ENCODE results near the gene CT45A5.
A peak's percentile ranks its signal among the peaks of the same experiment; 100 is the strongest.
"Not testable (repeated sequence)": the region's sequence is repeated elsewhere in the genome, so short reads cannot be mapped to it uniquely, and the experiment has no call there.

Gene CT45A5, protein sequence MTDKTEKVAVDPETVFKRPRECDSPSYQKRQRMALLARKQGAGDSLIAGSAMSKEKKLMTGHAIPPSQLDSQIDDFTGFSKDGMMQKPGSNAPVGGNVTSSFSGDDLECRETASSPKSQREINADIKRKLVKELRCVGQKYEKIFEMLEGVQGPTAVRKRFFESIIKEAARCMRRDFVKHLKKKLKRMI

DNA sequence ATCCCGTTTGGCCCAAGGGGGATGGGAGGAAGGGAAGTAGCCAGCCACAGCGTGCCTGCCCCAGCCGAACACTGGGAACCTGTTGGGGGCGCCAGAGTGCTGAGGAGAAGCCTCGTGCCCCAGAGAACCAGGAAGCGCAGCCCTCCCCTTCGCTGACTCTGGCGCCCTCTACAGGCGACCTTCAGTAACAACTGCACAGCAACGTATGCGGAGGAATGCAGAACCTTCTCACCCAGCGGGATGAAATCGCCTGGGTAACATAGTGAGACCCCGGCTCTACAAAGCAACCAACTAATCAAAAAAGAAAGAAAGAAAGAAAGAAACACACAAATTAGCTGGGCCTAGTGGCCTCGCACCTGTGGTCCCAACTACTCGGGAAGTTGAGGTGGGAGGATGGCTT lies at the start of gene CT45A5:
Gene CT45A5 (minus strand): TSS at position 101 of the 400 bp plus-strand sequence. CDS start 3,774 bp downstream, outside the sequence.
- not testable (repeated sequence) for DNase-seq (ENCODE audit: low read depth)

DNA sequence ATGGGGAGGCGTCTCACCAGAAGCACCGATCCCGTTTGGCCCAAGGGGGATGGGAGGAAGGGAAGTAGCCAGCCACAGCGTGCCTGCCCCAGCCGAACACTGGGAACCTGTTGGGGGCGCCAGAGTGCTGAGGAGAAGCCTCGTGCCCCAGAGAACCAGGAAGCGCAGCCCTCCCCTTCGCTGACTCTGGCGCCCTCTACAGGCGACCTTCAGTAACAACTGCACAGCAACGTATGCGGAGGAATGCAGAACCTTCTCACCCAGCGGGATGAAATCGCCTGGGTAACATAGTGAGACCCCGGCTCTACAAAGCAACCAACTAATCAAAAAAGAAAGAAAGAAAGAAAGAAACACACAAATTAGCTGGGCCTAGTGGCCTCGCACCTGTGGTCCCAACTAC lies 34.6 kb upstream of the CT45A5 start, which contains the start of gene CT45A2:
Gene CT45A2 (minus strand): TSS at position 101 of the 400 bp plus-strand sequence. CDS start 3,747 bp downstream, outside the sequence.
- DNase-seq (ENCODE audit: low read depth): not testable (repeated sequence)

DNA sequence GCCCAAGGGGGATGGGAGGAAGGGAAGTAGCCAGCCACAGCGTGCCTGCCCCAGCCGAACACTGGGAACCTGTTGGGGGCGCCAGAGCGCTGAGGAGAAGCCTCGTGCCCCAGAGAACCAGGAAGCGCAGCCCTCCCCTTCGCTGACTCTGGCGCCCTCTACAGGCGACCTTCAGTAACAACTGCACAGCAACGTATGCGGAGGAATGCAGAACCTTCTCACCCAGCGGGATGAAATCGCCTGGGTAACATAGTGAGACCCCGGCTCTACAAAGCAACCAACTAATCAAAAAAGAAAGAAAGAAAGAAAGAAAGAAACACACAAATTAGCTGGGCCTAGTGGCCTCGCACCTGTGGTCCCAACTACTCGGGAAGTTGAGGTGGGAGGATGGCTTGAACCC lies 17.4 kb upstream of the CT45A5 start, which contains the start of gene CT45A6:
Gene CT45A6 (minus strand): TSS at position 101 of the 400 bp plus-strand sequence. CDS start 3,794 bp downstream, outside the sequence.
- DNase-seq (ENCODE audit: low read depth): not testable (repeated sequence)

DNA sequence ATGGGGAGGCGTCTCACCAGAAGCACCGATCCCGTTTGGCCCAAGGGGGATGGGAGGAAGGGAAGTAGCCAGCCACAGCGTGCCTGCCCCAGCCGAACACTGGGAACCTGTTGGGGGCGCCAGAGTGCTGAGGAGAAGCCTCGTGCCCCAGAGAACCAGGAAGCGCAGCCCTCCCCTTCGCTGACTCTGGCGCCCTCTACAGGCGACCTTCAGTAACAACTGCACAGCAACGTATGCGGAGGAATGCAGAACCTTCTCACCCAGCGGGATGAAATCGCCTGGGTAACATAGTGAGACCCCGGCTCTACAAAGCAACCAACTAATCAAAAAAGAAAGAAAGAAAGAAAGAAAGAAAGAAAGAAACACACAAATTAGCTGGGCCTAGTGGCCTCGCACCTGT lies 17.2 kb downstream of the CT45A5 start, which contains the start of gene CT45A3:
Gene CT45A3 (minus strand): TSS at position 101 of the 400 bp plus-strand sequence. CDS start 3,747 bp downstream, outside the sequence.
- not testable (repeated sequence) for DNase-seq (ENCODE audit: low read depth)

DNA sequence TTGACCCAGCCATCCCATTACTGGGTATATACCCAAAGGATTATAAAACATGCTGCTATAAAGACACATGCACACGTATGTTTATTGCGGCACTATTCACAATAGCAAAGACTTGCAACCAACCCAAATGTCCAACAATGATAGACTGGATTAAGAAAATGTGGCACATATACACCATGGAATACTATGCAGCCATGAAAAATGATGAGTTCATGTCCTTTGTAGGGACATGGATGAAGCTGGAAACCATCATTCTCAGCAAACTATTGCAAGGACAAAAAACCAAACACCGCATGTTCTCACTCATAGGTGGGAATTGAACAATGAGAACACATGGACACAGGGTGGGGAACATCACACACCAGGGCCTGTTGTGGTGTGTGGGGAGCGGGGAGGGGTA lies 40.6 kb downstream of the CT45A5 start:
- DNase-seq (ENCODE audit: low read depth): not testable (repeated sequence)

DNA sequence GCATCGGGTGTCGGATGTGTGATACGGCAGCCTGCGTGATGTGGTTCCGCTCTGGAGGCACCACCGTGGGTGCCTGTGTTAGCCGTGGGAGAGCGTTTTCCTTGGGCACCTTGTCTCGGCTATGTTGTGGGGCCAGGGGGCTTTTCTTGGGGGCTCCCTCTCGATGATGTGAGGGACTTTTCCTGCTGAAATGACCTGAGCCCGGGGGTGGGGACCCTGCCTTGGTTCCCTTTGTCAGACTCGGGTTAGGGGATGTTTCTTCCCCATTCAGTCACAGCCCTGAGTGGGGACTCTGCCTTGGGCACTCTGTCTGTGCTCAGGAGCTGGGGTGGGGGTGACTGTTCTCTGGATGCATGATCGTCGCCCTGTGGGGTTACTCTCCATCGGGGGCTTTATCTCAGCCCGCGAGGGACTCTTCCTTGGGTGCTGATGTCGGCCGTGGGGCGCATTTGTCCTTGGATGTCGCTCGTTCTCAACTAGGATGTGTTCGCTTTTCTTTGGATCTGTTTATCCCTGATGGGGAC lies 44.0 kb downstream of the CT45A5 start:
- DNase-seq (ENCODE audit: low read depth): no peak

DNA sequence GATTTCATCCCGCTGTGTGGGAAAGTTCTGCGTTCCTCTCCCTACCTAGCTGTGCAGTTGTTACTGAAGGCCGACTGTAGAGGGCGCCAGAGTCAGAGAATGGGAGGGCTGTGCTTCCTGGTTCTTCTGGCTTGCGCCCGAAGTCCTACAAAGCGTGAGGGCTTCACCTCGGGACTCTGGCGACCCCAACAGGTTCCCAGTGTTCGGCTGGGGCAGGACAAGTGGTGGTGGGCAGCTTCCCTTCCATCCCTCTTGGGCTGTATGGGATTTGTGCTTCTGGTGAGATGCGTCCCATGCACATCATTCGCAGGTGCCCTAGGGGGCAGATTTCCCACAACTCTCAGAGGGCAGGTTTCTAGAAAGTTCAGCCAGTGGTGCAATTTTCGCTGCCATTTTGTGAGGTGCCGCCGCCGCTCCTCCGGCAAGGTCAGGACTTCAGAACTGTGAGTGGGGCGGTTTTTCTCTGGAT lies 44.6 kb downstream of the CT45A5 start:
- DNase-seq (ENCODE audit: low read depth): peak; percentile 19

DNA sequence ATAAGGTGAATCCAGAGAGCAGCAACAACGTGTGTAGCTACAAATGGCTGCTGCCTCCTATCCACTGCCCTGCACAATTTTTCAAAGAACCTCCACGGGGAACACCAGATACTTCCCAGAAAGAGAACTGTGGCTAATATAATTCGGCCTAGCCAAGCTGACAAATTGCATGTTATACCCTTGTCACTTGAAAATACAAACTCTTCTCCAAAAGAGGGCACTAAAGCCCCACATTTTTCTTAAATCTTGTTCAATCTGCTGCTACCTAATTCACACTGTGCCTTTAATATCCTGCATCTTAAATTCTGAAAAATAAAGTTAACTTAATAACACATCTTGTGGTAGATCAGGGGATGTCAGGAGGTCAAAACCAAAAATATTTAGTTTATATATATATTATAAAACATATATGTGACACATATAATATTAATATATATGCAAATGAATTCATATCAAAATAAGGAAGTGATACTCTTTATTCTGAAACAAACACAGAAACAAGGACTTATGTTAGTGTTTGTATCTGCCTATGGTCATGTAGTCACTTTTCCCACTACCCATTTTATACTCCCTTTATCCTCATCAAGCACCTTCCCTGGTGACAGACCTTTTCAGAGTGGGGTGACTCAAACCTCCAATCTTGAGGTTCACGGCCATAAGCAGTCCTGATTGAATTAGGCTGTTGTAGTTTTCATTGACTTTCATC lies 47.8 kb downstream of the CT45A5 start:
- no peak for DNase-seq (ENCODE audit: low read depth)

DNA sequence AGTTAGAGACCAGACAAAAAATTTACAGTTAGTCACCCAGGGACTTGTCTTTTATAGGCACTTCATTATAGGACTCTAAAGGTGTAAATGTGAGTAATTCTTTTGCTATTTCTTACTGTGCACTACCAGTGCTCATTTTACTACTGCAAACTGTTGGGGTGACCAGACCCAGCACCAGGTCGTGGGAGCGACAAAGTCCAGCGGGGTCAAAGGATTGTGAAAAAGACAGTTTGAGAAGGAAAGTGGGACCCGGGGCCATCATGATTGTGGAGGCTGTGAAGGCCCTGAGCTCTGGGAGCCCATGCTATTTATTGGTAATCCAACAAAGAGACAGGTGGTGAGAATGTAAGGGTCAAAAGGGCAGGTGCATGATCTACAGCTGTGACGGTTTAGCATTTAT lies 50.6 kb downstream of the CT45A5 start:
- DNase-seq (ENCODE audit: low read depth): not testable (repeated sequence)

All from activated T-cell treated with anti-CD3 and anti-CD28 coated beads for 24 hours (primary cell).